ENCODE measurements around the gene CMSS1. TPM values are rescaled to one million over a fixed set of nuclear protein-coding genes. Genes with fewer than 3 reads are reported as not detected.

The CMSS1 gene
- total RNA-seq, 1 donor from 2014 or later: 17.3 TPM

GRCh38 chr3:99941211-99941610 is 123.5 kb downstream of the CMSS1 start:
- no peak overlapping the region for H3K27ac ChIP-seq
- H3K27me3 ChIP-seq (ENCODE audit: low read depth): no peaks in the 10 kb centered on the region
- H3K9me3 ChIP-seq: no peaks in the 10 kb centered on the region
- intact Hi-C loops (cut with DNase I): no loop called here
- ATAC-seq: no peak
- TF ChIP-seq CTCF (IDR thresholded peaks at IDR 0.05): no peak
- no peaks in the 10 kb centered on the region for H3K36me3 ChIP-seq
- no peak for DNase-seq
- H3K4me3 ChIP-seq: no peak overlapping the region
- H3K4me1 ChIP-seq: peaks cover 20% of the 10 kb centered on the region

- no peaks in the 10 kb centered on the region for H3K36me3 ChIP-seq
- intact Hi-C loops (cut with DNase I): no loop called here
- H3K27me3 ChIP-seq (ENCODE audit: low read depth): no peaks in the 10 kb centered on the region
- DNase-seq (no peak), ATAC-seq (peak in 1 of 2 donors; percentile 9)
- no peak for TF ChIP-seq CTCF (IDR thresholded peaks at IDR 0.05)
- H3K4me3 ChIP-seq: no peak overlapping the region
- H3K4me1 ChIP-seq: peaks cover 20% of the 10 kb centered on the region
- H3K27ac ChIP-seq: no peak overlapping the region
- H3K9me3 ChIP-seq: no peaks in the 10 kb centered on the region
Measured at GRCh38 chr3:99943931-99944761, 126.5 kb downstream of the CMSS1 start.

GRCh38 chr3:99945328-99945995 is 127.8 kb downstream of the CMSS1 start:
- intact Hi-C loops (cut with DNase I): no loop called here
- Histone ChIP-seq H3K4me1 (peaks cover 20% of the 10 kb centered on the region), H3K27me3 (ENCODE audit: low read depth) (no peaks in the 10 kb centered on the region), H3K4me3 (no peak overlapping the region), H3K36me3 (no peaks in the 10 kb centered on the region), H3K27ac (no peak overlapping the region), H3K9me3 (no peaks in the 10 kb centered on the region)
- no peak for TF ChIP-seq CTCF (IDR thresholded peaks at IDR 0.05)
- ATAC-seq: peak; percentile 51 to 72
- no peak for DNase-seq

GRCh38 chr3:99947356-99947755 is 129.7 kb downstream of the CMSS1 start:
- Histone ChIP-seq H3K4me1 (peaks cover 20% of the 10 kb centered on the region), H3K4me3 (no peak overlapping the region), H3K36me3 (no peaks in the 10 kb centered on the region), H3K9me3 (no peaks in the 10 kb centered on the region), H3K27me3 (ENCODE audit: low read depth) (no peaks in the 10 kb centered on the region), H3K27ac (no peak overlapping the region)
- DNase-seq: no peak
- ATAC-seq: no peak
- intact Hi-C loops (cut with DNase I): no loop called here
- TF ChIP-seq CTCF (IDR thresholded peaks at IDR 0.05): no peak

- peaks cover 20% of the 10 kb centered on the region for H3K4me1 ChIP-seq
- no peaks in the 10 kb centered on the region for H3K27me3 ChIP-seq (ENCODE audit: low read depth)
- no peaks in the 10 kb centered on the region for H3K36me3 ChIP-seq
- no peak overlapping the region for H3K4me3 ChIP-seq
- no peaks in the 10 kb centered on the region for H3K9me3 ChIP-seq
- no peak for ATAC-seq
- no peak for DNase-seq
- no peak overlapping the region for H3K27ac ChIP-seq
- no peak for TF ChIP-seq CTCF (IDR thresholded peaks at IDR 0.05)
- intact Hi-C loops (cut with DNase I): no loop called here
Measured at GRCh38 chr3:99948467-99949089, 130.9 kb downstream of the CMSS1 start.

Data from lower lobe of right lung (tissue), 2 donors.